ENCODE data around the gene HOXD9. TPM values are rescaled to one million over a fixed set of nuclear protein-coding genes. Genes with fewer than 3 reads are reported as not detected.

The HOXD9 gene
- 3.5 and 3.9 TPM in 2 replicates for total RNA-seq
- polyA plus RNA-seq: 1.9 and 2.3 TPM in 2 replicates
- polyA plus RNA-seq (2011; cell fraction: cytosol; rRNA removed): 1.2 and 1.9 TPM in 2 replicates
- 1.0 and 1.2 TPM in 2 replicates for polyA plus RNA-seq (2011; cell fraction: nucleus; rRNA removed)
- polyA plus RNA-seq (2012): 3.6 and 4.5 TPM in 2 replicates
- polyA minus RNA-seq: 0.40 and 0.46 TPM in 2 replicates
- polyA minus RNA-seq (2011; cell fraction: cytosol; rRNA and poly(A)+ RNA removed): 2.0 TPM
- polyA minus RNA-seq (2011; cell fraction: nucleus; rRNA and poly(A)+ RNA removed): 0.53 and 1.4 TPM in 2 replicates
- percentile 40 among the genes with signal in this experiment for Bru-seq, nascent RNA
- percentile 40 among the genes with signal in this experiment for BruChase-seq, experiment 1, labeled RNA remaining after a 6-hour chase
- percentile 46 among the genes with signal in this experiment for BruChase-seq, experiment 2, labeled RNA remaining after a 2-hour chase
- long read RNA-seq, transcript HOXD9-201 (2 exons, 1,870 nt): major isoform, 9 of 11 reads
- long read RNA-seq, partial matches to known transcripts: 0 of 11 reads
- long read RNA-seq, other reads (novel, unspliced or antisense): 2 of 11 reads

DNA sequence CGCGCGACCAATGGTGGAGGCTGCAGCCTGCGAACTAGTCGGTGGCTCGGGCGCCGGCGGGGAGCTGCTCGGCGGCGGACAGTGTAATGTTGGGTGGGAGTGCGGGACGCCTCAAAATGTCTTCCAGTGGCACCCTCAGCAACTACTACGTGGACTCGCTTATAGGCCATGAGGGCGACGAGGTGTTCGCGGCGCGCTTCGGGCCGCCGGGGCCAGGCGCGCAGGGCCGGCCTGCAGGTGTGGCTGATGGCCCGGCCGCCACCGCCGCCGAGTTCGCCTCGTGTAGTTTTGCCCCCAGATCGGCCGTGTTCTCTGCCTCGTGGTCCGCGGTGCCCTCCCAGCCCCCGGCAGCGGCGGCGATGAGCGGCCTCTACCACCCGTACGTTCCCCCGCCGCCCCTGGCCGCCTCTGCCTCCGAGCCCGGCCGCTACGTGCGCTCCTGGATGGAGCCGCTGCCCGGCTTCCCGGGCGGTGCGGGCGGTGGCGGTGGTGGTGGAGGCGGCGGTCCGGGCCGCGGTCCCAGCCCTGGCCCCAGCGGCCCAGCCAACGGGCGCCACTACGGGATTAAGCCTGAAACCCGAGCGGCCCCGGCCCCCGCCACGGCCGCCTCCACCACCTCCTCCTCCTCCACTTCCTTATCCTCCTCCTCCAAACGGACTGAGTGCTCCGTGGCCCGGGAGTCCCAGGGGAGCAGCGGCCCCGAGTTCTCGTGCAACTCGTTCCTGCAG is at the start of gene HOXD9:
TSS of gene HOXD9 (plus strand) at position 37 of the 728 bp plus-strand sequence. CDS start at position 87, 50 bp downstream.
- Histone ChIP-seq H3K4me3 (replicated peaks in 1 of 3; ENCODE audit: insufficient read depth in 1 of 3, low read depth in 1 of 3, low read length in 3 of 3) (peak within 1 kb of the TSS; percentile 49 to 77 (median 61)), H3K27me3 (ENCODE audit: control insufficient read depth in 2 of 2, insufficient read depth in 2 of 2, low read length in 2 of 2) (peaks cover 37 to 47% of the 10 kb centered on the region in 2 experiments), H3K4me1 (ENCODE audit: control insufficient read depth, extremely low read depth, insufficient read depth, low read length) (peaks cover 17% of the 10 kb centered on the region), H2AFZ (ENCODE audit: low read depth, low read length) (peak within 1 kb of the TSS; percentile 89), H4K20me1 (replicated peaks; ENCODE audit: control insufficient read depth, extremely low read depth, insufficient read depth, low read length) (no peaks in the 10 kb centered on the region), H3K9ac (replicated peaks; ENCODE audit: extremely low read depth, insufficient read depth, low read length) (peak within 1 kb of the TSS; percentile 17), H3K79me2 (ENCODE audit: control insufficient read depth, insufficient read depth, low read length) (no peaks in the 10 kb centered on the region), H3K9me3 (replicated peaks; ENCODE audit: control insufficient read depth, insufficient read depth, low read length) (no peaks in the 10 kb centered on the region), H3K9me1 (replicated peaks; ENCODE audit: control insufficient read depth, extremely low read depth, insufficient read depth, low read length) (no peaks in the 10 kb centered on the region), H3K36me3 (ENCODE audit: control insufficient read depth in 2 of 2, extremely low read depth in 1 of 2, insufficient read depth in 2 of 2, low read length in 2 of 2) (no peaks in the 10 kb centered on the region), H3K27ac (ENCODE audit: insufficient read depth, low read depth, low read length) (no peak within 1 kb of the TSS), H3K4me2 (ENCODE audit: insufficient read depth, low read length) (peak within 1 kb of the TSS; percentile 80)
- TF ChIP-seq, protein P1, sequence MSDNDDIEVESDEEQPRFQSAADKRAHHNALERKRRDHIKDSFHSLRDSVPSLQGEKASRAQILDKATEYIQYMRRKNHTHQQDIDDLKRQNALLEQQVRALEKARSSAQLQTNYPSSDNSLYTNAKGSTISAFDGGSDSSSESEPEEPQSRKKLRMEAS (IDR thresholded peaks at IDR 0.05; ENCODE audit: insufficient read depth, insufficient read length): peak; percentile 84
- TF ChIP-seq JUN (IDR thresholded peaks at IDR 0.05; ENCODE audit: borderline replicate concordance, insufficient read depth, insufficient read length, low read depth) (no peak), FOS (IDR thresholded peaks at IDR 0.05; ENCODE audit: borderline replicate concordance, insufficient read depth, low read length) (no peak), POLR2A (IDR thresholded peaks at IDR 0.05; ENCODE audit: low read depth, low read length) (peak; percentile 62), POLR2AphosphoS5 (IDR thresholded peaks at IDR 0.05; ENCODE audit: insufficient read depth, low read depth, low read length) (peak; percentile 62)
- ChIA-PET CTCF (interaction anchor here (0.9 to 4.7 kb wide), 16 partner anchors 8 to 1042 kb away, joined by 3 to 28 read pairs (median 4); no protein-coding TSS in a partner anchor), POLR2A (interaction anchor here (1.1 kb wide), 1 partner anchor 1141 kb away, joined by 3 read pairs; no protein-coding TSS in a partner anchor)
- no TSS peak for BruUV-seq (replicated peaks)
- intact Hi-C loops (cut with micrococcal nuclease): no loop called here
- peak; percentile 84 for DNase-seq (ENCODE audit: low read depth, low spot score)
- FAIRE-seq: no peak
- dilution Hi-C loops (cut with MboI; ENCODE audit: extremely low pct_ligation_motif_present, low sequenced_read_pairs): no loop called here

Data from endothelial cell of umbilical vein (primary cell).